Erythroblast (primary cell): ENCODE measurements around the gene CAMTA2.

ENCODE experiments used
- DNase-seq, 2 experiments: peaks; one replicate each; lab custom pipeline; 2025; lab: John Stamatoyannopoulos, UW
- GATA1 ChIP-seq: IDR thresholded peaks from 2 replicates; pipeline ENCODE4 v1.6.1; 2011; ENCODE audit warnings: low read depth, mild to moderate bottlenecking, control low read depth, low read length, moderate library complexity
- POLR2A ChIP-seq: IDR thresholded peaks from 2 replicates; pipeline ENCODE4 v1.6.1; 2011; ENCODE audit warnings: mild to moderate bottlenecking, low read length

The CAMTA2 gene

GRCh38 chr17:4997302-4998026 is 10.0 kb upstream of the CAMTA2 start, which contains the start of the genes INCA1 and KIF1C:
Gene INCA1 (minus strand): TSS chr17:4997522. CDS start chr17:4994437, 3,085 bp downstream.
Gene KIF1C (plus strand): TSS chr17:4997950. CDS start chr17:5000247, 2,297 bp downstream.
- TF ChIP-seq POLR2A (peak; percentile 41), GATA1 (no peak)
- DNase-seq = peak; percentile 91 to 96

GRCh38 chr17:4994081-4994595 is 6.7 kb upstream of the CAMTA2 start:
- DNase-seq = no peak
- TF ChIP-seq POLR2A = no peak
- no peak for TF ChIP-seq GATA1

GRCh38 chr17:4987767-4988567 is 492 bp upstream of the CAMTA2 start:
- DNase-seq = peak; percentile 47 to 51
- peak; percentile 69 for TF ChIP-seq POLR2A
- TF ChIP-seq GATA1 = no peak

DNA sequence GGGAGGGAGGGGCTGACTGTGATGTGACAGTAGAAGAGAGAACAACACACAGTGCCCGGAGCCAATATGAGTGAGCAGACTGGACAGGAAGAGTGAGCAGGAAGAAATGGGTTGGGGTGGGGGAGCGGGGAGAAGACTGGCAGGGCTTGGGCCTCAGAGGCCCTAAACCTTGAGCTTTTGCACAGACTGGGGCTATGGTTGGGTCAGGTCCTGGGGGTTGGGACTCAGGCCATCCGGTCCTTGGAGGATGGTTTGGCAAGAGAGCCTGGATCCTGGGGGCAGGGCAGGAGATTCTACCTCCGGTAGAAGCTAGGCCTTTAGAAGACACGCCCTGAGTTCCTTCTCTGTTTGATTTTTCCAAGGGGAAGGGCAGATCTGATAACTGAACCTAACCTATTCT is 1.1 kb downstream of the CAMTA2 start:
- TF ChIP-seq GATA1 (no peak), POLR2A (no peak)
- DNase-seq = no peak

DNA sequence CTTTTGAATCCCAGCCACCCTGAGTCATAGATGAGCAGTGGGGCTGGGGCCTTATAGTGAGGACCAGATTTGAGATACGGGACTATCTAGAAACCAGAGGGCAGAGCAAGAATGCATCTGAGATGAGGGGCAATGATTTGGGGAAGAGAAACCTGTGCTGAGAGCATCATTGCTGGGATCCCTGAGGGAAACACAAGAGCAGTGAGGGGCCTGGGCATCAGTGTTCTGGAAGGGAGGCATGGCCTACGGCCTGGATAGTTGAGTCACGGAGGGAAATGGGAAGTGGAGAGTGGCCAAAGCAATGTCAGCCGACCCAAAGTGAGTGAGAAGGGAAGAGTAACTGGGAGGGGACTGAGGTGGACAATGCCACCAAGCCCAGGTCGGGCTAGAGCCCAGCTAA is 5.2 kb downstream of the CAMTA2 start:
- TF ChIP-seq POLR2A = no peak
- no peak for TF ChIP-seq GATA1
- no peak for DNase-seq

- TF ChIP-seq POLR2A (no peak), GATA1 (no peak)
- peak; percentile 45 to 68 for DNase-seq
Measured at GRCh38 chr17:4980644-4981216, 6.7 kb downstream of the CAMTA2 start.

DNA sequence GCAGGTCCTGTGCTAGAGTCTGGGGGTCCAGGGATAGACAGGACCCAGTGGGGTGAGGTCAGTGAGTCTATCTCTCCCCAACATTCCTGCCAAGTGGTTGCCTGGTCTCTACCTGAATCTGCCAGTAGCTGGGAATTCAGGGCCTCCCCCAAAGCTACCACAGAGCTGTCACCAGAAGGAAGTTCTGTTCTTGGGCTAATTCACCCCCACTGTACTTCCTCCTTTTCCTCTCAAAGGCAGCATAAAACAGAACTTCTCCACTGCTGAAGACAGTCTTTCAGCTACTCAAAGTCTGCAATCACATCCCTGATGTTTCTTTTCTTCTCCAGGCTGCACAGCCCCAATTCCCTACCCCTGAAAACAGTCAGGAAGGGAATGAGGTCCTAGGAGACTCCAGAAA is 8.7 kb downstream of the CAMTA2 start:
- no peak for DNase-seq
- no peak for TF ChIP-seq POLR2A
- no peak for TF ChIP-seq GATA1

- TF ChIP-seq POLR2A (no peak), GATA1 (no peak)
Measured at GRCh38 chr17:4974115-4974670, 13.3 kb downstream of the CAMTA2 start.

DNA sequence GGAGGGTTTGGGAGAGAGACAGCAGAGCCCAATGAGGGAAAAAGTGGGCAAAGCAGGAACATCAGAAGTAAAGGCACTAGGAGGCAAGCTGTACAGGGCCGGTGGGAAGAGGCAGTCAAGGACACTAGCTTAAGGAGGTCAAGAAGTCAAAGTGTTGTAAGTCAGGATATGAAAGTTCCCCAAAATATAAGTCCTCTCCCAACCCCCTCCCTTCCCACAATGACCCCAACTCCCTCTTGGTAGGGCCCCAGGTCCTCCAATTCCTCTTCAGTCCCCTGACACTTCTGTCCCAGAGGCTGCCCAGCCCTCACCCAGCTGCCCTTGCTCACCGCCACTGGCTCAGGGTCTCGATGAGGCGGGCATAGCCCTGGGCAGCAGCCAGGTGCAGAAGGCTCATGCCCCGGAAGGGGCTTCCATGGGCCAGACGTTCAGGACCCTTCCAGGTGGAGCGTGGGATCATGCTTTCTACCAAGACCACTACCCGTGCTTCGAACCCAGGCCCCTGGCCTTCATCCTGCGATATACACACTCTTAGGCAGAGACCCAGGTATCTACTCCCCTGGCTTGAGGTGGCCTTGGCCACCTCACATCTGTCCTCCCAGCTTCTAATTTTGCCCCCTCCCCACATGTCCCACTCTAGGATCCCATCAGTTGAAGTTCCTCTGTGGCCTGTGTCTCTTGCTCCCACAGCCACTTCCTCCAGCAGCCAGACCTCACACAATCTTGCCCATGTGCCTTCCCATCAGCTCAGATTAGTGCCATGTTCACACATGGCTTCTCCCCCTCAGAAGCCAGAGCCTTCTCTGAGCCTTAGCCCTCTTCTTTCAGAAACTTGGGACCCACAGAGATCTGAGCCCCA is 14.0 kb downstream of the CAMTA2 start:
- DNase-seq = no peak
- TF ChIP-seq POLR2A (no peak), GATA1 (no peak)

More at GRCh38 chr17:4974115-4974670, 13.3 kb downstream of the CAMTA2 start:
- no peak for DNase-seq

- DNase-seq = no peak
- TF ChIP-seq POLR2A = peak; percentile 12
- no peak for TF ChIP-seq GATA1
Measured at GRCh38 chr17:4972752-4973151, 14.7 kb downstream of the CAMTA2 start.

DNA sequence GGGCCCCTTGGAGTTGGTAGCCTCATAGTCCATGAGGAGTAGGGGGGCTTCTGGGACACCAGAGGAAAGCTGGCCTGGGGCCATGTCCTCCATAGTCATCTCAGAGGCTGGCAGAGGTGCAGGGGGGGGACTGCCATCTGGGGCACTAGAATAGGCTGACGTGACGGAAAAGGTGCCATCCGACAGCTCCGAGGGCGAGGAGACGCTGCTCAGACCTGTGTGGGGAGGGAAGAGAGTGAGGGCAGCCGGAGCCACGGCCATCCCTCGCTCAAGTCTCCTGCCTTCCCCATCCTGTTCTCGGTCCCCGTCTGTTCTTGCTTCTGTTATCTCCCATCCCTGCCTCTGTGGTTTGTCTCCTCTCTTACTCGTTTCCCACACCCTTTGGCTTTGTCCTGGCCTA is 15.2 kb downstream of the CAMTA2 start:
- TF ChIP-seq GATA1 (no peak), POLR2A (no peak)
- no peak for DNase-seq

- TF ChIP-seq POLR2A (no peak), GATA1 (no peak)
- DNase-seq = no peak
Measured at GRCh38 chr17:4971826-4972225, 15.6 kb downstream of the CAMTA2 start.
